Brain microvascular endothelial cell (primary cell): ENCODE results near the gene ADCYAP1R1.

Source experiments
- DNase-seq: peaks from one replicate; pipeline ENCODE4 v3.0.0-alpha.2; 2020
- H3K27ac ChIP-seq: fragments of 250-450 bp; sonication (Bioruptor Pico); 2 replicates; pipeline ENCODE4 v1.5.1; 2020; ENCODE audit warnings: mild to moderate bottlenecking, moderate library complexity
- H3K27me3 ChIP-seq: fragments of 250-450 bp; sonication (Bioruptor Pico); replicated peaks from 2 replicates; pipeline ENCODE4 v1.5.1; 2020; ENCODE audit warnings: mild to moderate bottlenecking
- H3K36me3 ChIP-seq: fragments of 250-450 bp; sonication (Bioruptor Pico); replicated peaks from 2 replicates; pipeline ENCODE4 v1.5.1; 2020; ENCODE audit warnings: mild to moderate bottlenecking
- H3K4me3 ChIP-seq: 2 replicates; pipeline ENCODE4 v1.5.1; 2011; ENCODE audit warnings: low read depth, mild to moderate bottlenecking, control low read depth, low read length, moderate library complexity
- CTCF ChIP-seq: IDR thresholded peaks from 2 replicates; pipeline ENCODE4 v1.5.1; 2011; ENCODE audit warnings: low read depth, mild to moderate bottlenecking, moderate library complexity, low read length, control low read depth, inconsistent platforms; ENCODE audit errors: missing control alignments
- in situ Hi-C: cut with HindIII; loops from 2 replicates; pipeline ENCODE4 v1.10.0; 2017; ENCODE audit warnings: low sequenced_read_pairs, low pct_ligation_motif_present

The ADCYAP1R1 gene

GRCh38 chr7:31058122-31058521 lies 6.0 kb downstream of the ADCYAP1R1 start:
- H3K4me3 ChIP-seq = no peak overlapping the region
- no peak overlapping the region for H3K27ac ChIP-seq
- H3K27me3 ChIP-seq = peaks cover 12% of the 10 kb centered on the region
- no peak for TF ChIP-seq CTCF
- in situ Hi-C loops = no loop called here
- no peaks in the 10 kb centered on the region for H3K36me3 ChIP-seq
- DNase-seq = peak; percentile 12

DNA sequence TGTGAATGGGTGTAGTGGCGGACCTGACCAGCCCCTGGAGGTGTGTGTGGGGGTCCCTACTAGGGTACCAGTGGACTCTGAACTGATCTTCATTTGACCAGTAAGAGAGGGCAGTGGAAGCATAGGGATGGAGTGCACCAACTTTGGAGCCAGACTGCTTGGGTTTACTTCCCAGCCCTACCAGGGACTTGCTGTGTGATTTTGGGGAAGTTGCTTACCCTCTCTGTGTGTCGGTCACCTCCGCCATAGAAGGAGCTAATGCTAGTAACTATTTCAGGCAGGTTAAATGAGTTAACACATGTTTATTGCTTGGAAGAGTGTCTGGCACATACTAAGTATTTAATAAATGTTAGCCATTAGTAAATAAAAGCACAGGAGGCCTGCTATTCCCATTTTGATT lies 6.6 kb downstream of the ADCYAP1R1 start:
- in situ Hi-C loops = no loop called here
- Histone ChIP-seq H3K27me3 (peaks cover 7% of the 10 kb centered on the region), H3K36me3 (no peaks in the 10 kb centered on the region), H3K4me3 (no peak overlapping the region), H3K27ac (no peak overlapping the region)
- DNase-seq = no peak
- no peak for TF ChIP-seq CTCF

DNA sequence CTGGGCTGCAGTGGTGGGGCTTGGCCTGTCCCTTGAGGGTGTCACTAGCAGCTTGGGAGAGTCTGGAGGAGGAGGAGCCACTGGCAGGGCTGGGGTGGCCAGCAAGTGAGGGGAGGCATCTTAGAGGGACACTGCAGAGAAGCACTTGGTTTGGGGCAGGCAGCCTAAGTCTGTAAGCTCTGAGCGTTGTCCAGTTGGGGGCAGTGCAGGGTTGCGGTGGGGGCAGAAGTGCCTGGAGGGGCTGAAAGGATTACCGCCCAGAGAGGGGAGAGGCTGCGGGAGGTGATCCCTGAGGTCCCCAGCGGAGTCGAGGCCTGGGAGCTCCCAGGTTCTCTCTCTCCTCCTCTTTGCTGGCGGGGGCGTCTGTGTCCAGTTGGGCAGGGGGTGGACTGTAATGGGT lies 7.4 kb downstream of the ADCYAP1R1 start:
- Histone ChIP-seq H3K27ac (no peak overlapping the region), H3K4me3 (no peak overlapping the region), H3K27me3 (no peaks in the 10 kb centered on the region), H3K36me3 (no peaks in the 10 kb centered on the region)
- peak; percentile 24 for TF ChIP-seq CTCF
- in situ Hi-C loops = no loop called here
- no peak for DNase-seq

DNA sequence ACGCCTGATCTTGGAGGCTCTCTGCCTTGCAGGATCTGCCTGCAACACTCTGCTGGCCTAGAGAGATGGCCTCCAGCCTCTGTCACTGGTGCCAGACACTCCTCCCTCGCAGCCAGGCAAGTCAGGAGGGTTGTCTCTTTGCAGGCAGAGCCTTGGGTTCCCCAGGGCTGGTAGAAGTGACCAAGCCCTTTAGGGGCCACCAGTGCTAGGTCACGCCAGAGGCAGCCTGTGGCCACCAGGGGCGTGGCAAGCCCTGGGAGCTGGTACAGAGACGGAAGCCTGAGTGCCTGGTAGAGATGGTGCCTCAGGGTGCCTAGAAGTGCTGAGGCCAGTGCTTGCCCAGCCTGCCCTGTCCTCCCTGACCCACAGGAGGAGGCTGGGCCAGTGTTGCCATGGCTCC lies 9.1 kb downstream of the ADCYAP1R1 start:
- Histone ChIP-seq H3K27ac (no peak overlapping the region), H3K27me3 (no peaks in the 10 kb centered on the region), H3K36me3 (no peaks in the 10 kb centered on the region), H3K4me3 (no peak overlapping the region)
- no peak for DNase-seq
- TF ChIP-seq CTCF = no peak
- in situ Hi-C loops = no loop called here

DNA sequence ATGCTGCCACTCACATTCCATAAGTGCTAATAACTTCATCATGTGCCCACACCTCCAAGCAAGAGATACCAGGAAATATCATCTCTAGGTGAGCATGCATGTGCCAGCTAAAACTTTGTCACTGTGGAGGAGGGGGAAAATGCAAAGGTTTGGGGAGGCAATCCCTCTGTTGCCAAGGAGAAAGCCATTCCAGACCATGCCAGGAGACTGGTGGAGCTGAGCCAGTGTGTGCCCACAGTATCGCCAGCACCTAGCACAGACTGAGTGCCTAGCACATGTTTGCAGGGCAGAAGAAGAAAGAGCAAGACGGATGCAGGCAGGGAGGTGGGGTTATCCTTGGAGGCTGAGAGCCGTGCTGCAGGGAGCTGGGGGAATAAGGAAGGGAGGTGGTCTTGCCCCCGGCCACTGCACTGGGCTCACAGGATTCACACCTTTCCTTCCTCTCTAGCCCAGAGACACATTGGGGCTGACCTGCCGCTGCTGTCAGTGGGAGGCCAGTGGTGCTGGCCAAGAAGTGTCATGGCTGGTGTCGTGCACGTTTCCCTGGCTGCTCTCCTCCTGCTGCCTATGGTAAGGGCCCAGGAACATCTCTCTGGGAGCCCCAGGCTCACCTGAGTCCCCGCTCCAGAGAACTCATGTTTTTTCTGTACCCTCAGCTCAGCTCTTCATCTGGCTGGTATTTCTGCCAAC lies 10.8 kb downstream of the ADCYAP1R1 start:
- TF ChIP-seq CTCF = no peak
- in situ Hi-C loops = no loop called here
- Histone ChIP-seq H3K27ac (no peak overlapping the region), H3K4me3 (no peak overlapping the region), H3K27me3 (no peaks in the 10 kb centered on the region), H3K36me3 (no peaks in the 10 kb centered on the region)
- no peak for DNase-seq

- H3K27ac ChIP-seq = no peak overlapping the region
These were observed 13.0 kb downstream of the ADCYAP1R1 start for GRCh38 chr7:31065021-31065593.

More at GRCh38 chr7:31065021-31065593, 13.0 kb downstream of the ADCYAP1R1 start:
- Histone ChIP-seq H3K36me3 (no peaks in the 10 kb centered on the region), H3K27me3 (no peaks in the 10 kb centered on the region), H3K4me3 (no peak overlapping the region)
- DNase-seq = no peak
- in situ Hi-C loops = no loop called here
- TF ChIP-seq CTCF = no peak
